Measurements from ENCODE around the gene CHID1.

CHID1 gene

GRCh38 chr11:870127-870413 is 40.5 kb downstream of the CHID1 start:
- Mint-ChIP-seq H3K9me3 (ENCODE audit: low read depth) (no peaks in the 10 kb centered on the region), H3K4me1 (ENCODE audit: low read depth) (no peaks in the 10 kb centered on the region), H3K27ac (no peak overlapping the region), H3K36me3 (no peaks in the 10 kb centered on the region), H3K27me3 (no peaks in the 10 kb centered on the region), H3K4me3 (no peak overlapping the region)

DNA sequence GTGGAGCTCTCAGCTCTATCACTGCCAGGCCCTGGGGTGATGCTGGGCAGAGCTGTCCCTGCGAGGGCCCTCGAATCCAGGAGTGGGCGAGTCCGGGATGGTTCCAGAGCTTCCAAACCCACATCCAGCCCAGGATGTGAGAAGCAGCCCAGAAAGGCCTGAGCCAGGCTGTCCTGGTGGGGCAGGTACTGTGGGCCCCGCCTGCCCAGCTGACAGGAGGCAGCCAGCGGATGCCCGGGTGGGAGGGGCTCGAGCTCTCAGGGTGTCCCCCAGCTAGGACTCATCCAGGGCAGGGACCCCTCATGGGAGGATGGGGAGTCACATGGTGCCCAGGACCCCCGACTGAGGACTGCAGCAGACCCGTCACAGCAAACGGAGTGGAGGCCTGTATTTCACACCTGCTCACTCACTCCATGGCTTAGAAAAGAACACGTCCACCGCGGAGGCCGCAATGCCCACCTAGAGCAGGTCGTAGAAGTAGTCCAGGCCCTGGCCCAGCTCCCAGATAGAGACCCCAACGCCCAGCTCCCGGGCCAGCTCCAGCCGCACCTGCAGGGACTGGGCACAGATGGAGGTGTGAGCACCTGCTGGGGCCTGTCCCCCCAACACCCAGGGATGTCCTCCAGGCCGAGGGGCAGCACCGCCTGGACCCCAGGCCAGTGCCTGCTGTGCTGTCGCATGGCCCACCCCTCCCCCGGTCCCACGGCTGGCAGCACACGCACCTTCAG is 41.0 kb downstream of the CHID1 start:
- no peaks in the 10 kb centered on the region for H3K27me3 Mint-ChIP-seq
- H3K4me1 Mint-ChIP-seq (ENCODE audit: low read depth): no peaks in the 10 kb centered on the region
- no peaks in the 10 kb centered on the region for H3K9me3 Mint-ChIP-seq (ENCODE audit: low read depth)
- no peaks in the 10 kb centered on the region for H3K36me3 Mint-ChIP-seq
- no peak overlapping the region for H3K4me3 Mint-ChIP-seq
- no peak overlapping the region for H3K27ac Mint-ChIP-seq

DNA sequence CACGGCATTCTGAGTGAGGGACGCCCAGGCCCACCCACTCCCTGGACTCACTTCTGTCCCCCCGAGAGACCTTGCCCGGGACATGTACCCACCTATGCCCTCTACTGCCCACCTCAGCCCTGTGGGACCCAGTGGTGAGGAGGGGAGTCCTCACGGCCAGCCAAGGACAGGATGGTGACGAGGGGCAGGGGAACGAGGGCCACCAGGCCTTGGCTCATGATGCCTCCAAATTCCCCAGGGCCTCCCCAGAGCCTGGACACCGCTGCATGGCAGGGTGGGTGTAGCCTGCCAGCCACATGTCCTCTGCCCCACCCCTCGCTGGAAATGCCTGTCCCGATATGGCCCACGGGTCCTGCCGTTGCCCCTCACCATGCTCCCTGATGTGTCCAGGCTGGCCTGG is 41.8 kb downstream of the CHID1 start:
- no peak overlapping the region for H3K27ac Mint-ChIP-seq
- H3K4me1 Mint-ChIP-seq (ENCODE audit: low read depth): no peaks in the 10 kb centered on the region
- H3K9me3 Mint-ChIP-seq (ENCODE audit: low read depth): no peaks in the 10 kb centered on the region
- no peak overlapping the region for H3K4me3 Mint-ChIP-seq
- no peaks in the 10 kb centered on the region for H3K36me3 Mint-ChIP-seq
- no peaks in the 10 kb centered on the region for H3K27me3 Mint-ChIP-seq

DNA sequence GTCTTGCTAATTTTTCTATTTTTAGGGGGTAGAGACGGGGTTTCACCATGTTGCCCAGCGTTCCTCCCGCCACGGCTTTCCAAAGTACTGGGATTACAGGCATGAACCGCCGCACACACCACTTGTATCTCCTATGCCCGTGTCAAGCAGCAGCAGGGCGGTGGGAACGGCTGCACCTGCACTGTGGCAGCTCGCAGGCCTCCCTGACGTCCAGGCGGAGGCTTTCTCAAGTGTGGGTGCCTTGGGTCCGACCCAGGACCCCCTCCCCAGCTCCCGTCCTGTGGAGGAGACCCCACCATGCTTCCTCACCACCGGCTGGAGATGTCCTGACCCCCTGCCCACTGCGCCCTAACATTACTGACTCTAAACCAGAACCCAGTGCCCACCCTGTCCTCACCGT is 42.2 kb downstream of the CHID1 start:
- H3K27me3 Mint-ChIP-seq: no peaks in the 10 kb centered on the region
- no peaks in the 10 kb centered on the region for H3K4me1 Mint-ChIP-seq (ENCODE audit: low read depth)
- no peak overlapping the region for H3K27ac Mint-ChIP-seq
- H3K9me3 Mint-ChIP-seq (ENCODE audit: low read depth): no peaks in the 10 kb centered on the region
- H3K4me3 Mint-ChIP-seq: no peak overlapping the region
- H3K36me3 Mint-ChIP-seq: no peaks in the 10 kb centered on the region

DNA sequence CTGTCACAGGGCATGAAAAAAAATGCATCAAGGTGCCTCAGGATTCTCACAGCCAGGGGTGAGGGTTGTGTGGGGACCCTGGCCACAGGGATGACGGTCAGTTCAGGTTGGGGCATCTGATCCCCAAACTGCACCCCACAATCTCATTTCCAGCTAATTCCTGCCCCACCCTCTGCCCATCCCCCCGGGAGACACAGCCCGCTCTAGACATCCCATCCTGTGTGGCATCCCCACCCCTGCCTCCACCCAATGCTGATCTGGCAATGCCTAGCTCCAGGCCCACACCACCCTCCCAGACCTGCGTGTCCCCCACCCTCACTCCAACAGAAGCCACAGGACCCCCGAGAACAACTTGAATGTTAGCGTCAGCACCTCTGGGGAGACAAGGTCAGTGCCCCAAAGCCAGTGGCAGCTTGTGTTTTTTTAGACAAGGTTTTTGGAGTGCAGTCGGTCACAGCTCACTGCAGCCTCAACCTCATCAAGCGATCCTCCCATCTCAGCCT is 42.7 kb downstream of the CHID1 start:
- Mint-ChIP-seq H3K4me3 (no peak overlapping the region), H3K4me1 (ENCODE audit: low read depth) (no peaks in the 10 kb centered on the region), H3K9me3 (ENCODE audit: low read depth) (no peaks in the 10 kb centered on the region), H3K36me3 (no peaks in the 10 kb centered on the region), H3K27me3 (no peaks in the 10 kb centered on the region), H3K27ac (no peak overlapping the region)

DNA sequence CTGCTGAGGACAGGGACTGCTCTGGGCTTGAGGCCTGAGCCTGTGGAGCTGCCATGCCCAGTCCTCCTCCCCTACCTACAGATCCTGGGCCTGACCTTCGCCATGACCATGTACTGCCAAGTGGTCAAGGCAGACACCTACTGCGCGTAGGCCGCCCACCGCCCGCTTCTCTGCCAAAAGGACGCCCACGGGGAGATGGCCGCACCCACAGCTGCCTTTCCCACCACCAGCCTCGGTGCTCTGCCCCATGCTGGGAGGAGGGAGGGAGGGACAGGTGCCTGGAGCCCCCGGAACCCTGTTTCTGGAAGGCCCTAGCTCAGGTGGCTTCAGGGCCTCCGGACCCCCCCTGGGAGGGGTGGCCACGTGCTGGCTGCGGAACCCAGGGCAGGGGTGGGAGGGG is 44.1 kb downstream of the CHID1 start:
- Mint-ChIP-seq H3K27ac (no peak overlapping the region), H3K9me3 (ENCODE audit: low read depth) (no peaks in the 10 kb centered on the region), H3K36me3 (no peaks in the 10 kb centered on the region), H3K4me3 (no peak overlapping the region), H3K27me3 (no peaks in the 10 kb centered on the region), H3K4me1 (ENCODE audit: low read depth) (no peaks in the 10 kb centered on the region)

GRCh38 chr11:865462-866430 is 44.9 kb downstream of the CHID1 start:
- H3K4me3 Mint-ChIP-seq: no peak overlapping the region
- no peaks in the 10 kb centered on the region for H3K9me3 Mint-ChIP-seq (ENCODE audit: low read depth)
- no peaks in the 10 kb centered on the region for H3K27me3 Mint-ChIP-seq
- H3K36me3 Mint-ChIP-seq: no peaks in the 10 kb centered on the region
- H3K27ac Mint-ChIP-seq: no peak overlapping the region
- H3K4me1 Mint-ChIP-seq (ENCODE audit: low read depth): no peaks in the 10 kb centered on the region

GRCh38 chr11:864898-865297 is 45.7 kb downstream of the CHID1 start:
- Mint-ChIP-seq H3K4me3 (no peak overlapping the region), H3K27me3 (no peaks in the 10 kb centered on the region), H3K4me1 (ENCODE audit: low read depth) (no peaks in the 10 kb centered on the region), H3K9me3 (ENCODE audit: low read depth) (no peaks in the 10 kb centered on the region), H3K36me3 (no peaks in the 10 kb centered on the region), H3K27ac (no peak overlapping the region)

DNA sequence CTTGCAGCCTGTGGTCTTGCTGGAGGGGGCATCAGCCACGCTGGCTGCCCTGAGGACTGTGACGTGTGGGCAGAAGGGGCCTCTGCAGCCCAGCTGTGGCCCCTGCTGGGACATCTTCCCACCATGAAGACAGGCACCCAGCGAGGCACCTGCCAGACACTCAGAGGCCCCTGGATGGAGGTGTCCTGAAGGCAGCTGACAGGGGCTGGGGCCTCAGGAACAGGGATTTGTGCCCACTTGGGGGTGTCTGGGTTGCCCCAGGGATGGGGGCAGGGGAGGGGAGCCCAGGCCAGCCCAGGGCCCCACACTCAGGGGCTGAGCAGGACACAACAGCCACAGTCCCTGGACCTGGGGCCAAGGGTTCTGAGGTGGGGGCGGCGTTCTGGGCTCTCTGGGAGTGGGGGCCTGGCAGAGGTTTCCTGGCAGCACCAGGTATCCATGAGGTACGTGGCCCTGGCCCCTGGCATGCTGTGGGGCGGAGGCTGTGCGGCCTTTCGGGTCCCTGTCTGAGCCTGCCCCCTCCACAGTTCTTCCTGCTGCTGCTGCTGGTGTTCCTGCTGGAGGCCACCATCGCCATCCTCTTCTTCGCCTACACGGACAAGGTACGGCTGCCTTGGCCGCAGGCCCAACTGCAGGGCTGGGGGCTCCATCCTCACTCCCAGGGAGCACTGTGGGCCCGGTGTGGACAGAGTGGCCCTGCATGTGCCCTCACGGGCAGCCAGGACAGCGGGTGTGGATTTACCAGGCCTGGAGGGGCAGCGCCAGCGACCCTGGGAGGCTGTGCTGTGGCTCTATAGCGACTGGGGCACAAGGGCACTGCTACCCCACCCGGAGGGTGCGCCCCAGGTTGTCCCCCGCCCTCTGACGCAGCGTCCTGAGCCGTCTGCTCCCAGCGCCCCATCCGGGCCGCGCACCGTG is 46.4 kb downstream of the CHID1 start:
- Mint-ChIP-seq H3K4me3 (no peak overlapping the region), H3K36me3 (no peaks in the 10 kb centered on the region), H3K27ac (no peak overlapping the region), H3K4me1 (ENCODE audit: low read depth) (no peaks in the 10 kb centered on the region), H3K27me3 (no peaks in the 10 kb centered on the region), H3K9me3 (ENCODE audit: low read depth) (no peaks in the 10 kb centered on the region)

DNA sequence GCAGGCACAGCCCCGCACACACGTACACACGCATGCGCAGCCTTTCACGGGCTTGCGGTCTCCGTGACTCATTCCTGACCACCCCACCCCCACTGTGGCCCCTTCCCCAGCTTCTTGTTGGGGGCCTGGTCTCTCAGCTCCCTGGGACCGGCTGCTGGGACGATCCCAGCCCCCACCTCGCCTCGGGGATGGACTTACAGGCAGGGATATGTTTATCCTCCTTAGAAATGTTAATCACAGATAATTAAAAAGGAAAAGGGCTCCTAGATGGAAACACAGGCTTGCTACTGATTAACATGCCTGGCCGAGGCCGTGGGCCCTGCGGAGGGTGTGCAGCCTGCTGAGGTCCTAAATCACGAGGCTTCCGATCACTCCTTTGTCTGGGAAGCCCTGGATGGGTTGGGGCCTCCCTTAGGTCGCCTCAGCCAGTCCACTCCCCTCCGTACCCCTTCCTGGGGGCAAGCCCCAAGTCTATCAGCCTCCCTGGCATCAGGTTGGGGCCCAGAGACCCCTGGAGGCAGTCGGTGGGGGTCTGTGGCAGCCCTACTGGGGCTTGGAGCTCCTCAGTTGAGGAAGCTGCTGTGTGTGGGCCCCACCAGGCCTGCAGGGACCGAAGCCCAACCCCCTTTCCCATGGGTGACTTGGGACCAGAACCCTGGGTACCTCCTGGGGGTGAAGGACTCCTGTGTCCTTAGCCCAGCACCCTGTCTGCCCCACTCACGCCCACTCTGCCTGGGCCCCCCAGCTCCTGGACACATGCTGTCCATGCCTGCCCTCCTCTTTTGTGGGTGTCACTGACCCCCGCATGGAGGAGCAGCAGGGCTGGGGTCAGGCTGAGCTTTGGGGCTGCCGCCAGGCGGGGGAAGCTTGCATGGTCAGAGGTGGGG is 47.3 kb downstream of the CHID1 start:
- Mint-ChIP-seq H3K4me3 (no peak overlapping the region), H3K9me3 (ENCODE audit: low read depth) (no peaks in the 10 kb centered on the region), H3K4me1 (ENCODE audit: low read depth) (no peaks in the 10 kb centered on the region), H3K36me3 (no peaks in the 10 kb centered on the region), H3K27me3 (no peaks in the 10 kb centered on the region), H3K27ac (no peak overlapping the region)

DNA sequence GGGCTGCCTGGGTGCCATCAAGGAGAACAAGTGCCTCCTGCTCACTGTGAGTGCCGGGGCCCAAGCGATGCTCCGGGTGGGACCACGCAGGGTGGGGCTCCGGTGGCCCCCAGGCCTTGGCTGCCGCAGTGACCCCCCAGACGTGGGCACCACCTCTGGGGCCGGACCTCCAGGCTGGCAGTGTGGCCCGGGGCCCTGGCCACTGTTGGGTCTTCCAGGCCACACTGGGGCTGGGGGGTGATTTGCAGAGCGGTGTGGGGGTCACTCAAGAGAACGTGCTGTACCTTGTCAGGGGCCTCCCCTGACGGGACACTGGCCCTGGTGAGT is 48.0 kb downstream of the CHID1 start:
- H3K4me3 Mint-ChIP-seq: no peak overlapping the region
- no peaks in the 10 kb centered on the region for H3K4me1 Mint-ChIP-seq (ENCODE audit: low read depth)
- no peaks in the 10 kb centered on the region for H3K27me3 Mint-ChIP-seq
- no peak overlapping the region for H3K27ac Mint-ChIP-seq
- H3K36me3 Mint-ChIP-seq: no peaks in the 10 kb centered on the region
- no peaks in the 10 kb centered on the region for H3K9me3 Mint-ChIP-seq (ENCODE audit: low read depth)

DNA sequence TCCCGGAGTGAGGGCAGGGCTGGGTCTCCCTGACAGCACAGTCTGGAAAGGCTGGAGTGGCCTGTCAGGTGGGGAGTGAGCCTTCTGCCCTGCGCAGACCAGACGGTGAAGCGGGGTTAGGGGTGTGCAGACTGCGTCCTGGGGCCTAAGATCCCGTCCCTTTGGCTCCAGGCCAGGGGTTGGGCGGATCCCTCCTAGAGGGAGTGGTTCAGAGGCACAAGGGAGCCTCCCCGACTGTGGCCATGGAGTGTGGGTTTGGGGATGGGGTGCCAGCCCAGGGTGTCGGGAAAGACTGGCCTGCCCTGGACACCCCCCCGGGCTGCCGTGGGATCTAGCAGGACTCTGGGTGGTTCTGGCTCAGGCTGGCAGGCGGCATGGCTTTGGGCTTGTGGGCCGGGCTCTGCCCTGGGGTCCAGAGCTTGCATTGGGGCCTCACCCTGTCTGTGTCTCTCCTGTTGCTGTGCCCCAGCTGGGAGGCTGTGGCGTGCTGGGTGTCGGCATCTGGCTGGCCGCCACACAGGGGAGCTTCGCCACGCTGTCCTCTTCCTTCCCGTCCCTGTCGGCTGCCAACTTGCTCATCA is 48.4 kb downstream of the CHID1 start:
- Mint-ChIP-seq H3K36me3 (no peaks in the 10 kb centered on the region), H3K27me3 (no peaks in the 10 kb centered on the region), H3K4me3 (no peak overlapping the region), H3K9me3 (ENCODE audit: low read depth) (no peaks in the 10 kb centered on the region), H3K4me1 (ENCODE audit: low read depth) (no peaks in the 10 kb centered on the region), H3K27ac (no peak overlapping the region)

DNA sequence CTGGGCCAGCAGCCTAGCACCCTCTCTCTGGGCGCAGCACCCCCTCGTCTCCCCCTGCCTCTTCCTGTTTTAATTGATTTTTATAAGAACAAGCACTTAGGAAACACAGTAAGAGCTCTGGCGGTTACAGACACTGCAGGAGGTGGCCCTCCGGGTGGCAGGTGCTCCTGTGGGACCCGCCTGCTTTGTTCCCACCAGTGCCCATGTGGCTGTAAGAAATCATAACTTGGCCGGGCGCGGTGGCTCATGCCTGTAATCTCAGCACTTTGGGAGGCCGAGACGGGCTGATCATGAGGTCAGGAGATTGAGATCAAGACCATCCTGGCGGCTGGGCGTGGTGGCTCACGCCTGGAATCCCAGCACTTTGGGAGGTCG is 49.5 kb downstream of the CHID1 start:
- no peaks in the 10 kb centered on the region for H3K4me1 Mint-ChIP-seq (ENCODE audit: low read depth)
- no peak overlapping the region for H3K27ac Mint-ChIP-seq

More for the DNA sequence above, 49.5 kb downstream of the CHID1 start:
- no peaks in the 10 kb centered on the region for H3K27me3 Mint-ChIP-seq
- H3K36me3 Mint-ChIP-seq: no peaks in the 10 kb centered on the region
- H3K9me3 Mint-ChIP-seq (ENCODE audit: low read depth): no peaks in the 10 kb centered on the region
- no peak overlapping the region for H3K4me3 Mint-ChIP-seq

Measured in activated naive CD8-positive, alpha-beta T cell (primary cell).